RWPE2 (cell line): ENCODE data around the gene GGTA1.

Experiments used
- ATAC-seq: fragments of 200-7000 bp; cut with Tn5 transposase; 3 replicates; pipeline ENCODE4 v1.9.1; 2021; ENCODE audit warnings: low read depth
- DNase-seq: peaks from one replicate; pipeline ENCODE4 v3.0.0-alpha.2; 2020; ENCODE audit warnings: low spot score
- H3K27ac ChIP-seq: fragments of 450-650 bp; 2 replicates; pipeline ENCODE4 v1.5.1; 2017; ENCODE audit warnings: mild to moderate bottlenecking; ENCODE audit not compliant: poor library complexity, severe bottlenecking
- H3K27me3 ChIP-seq: fragments of 250-450 bp; sonication (Bioruptor Pico); 2 replicates; pipeline ENCODE4 v1.5.1; 2021; ENCODE audit warnings: mild to moderate bottlenecking, moderate library complexity; ENCODE audit not compliant: insufficient read depth, poor library complexity, severe bottlenecking
- H3K36me3 ChIP-seq: fragments of 250-450 bp; sonication (Bioruptor Pico); 2 replicates; pipeline ENCODE4 v1.5.1; 2020; ENCODE audit warnings: low read depth, mild to moderate bottlenecking, moderate library complexity
- H3K4me1 ChIP-seq: fragments of 250-450 bp; sonication (Bioruptor Pico); 2 replicates; pipeline ENCODE4 v1.5.1; 2021; ENCODE audit warnings: mild to moderate bottlenecking, moderate library complexity; ENCODE audit not compliant: insufficient read depth, poor library complexity, severe bottlenecking
- H3K4me3 ChIP-seq: fragments of 250-450 bp; sonication (Bioruptor Pico); 2 replicates; pipeline ENCODE4 v1.5.1; 2021; ENCODE audit warnings: mild to moderate bottlenecking, moderate library complexity; ENCODE audit not compliant: severe bottlenecking
- H3K9me3 ChIP-seq: fragments of 250-450 bp; sonication (Bioruptor Pico); 2 replicates; pipeline ENCODE4 v1.5.1; 2021; ENCODE audit warnings: mild to moderate bottlenecking, moderate library complexity; ENCODE audit not compliant: severe bottlenecking
- CTCF ChIP-seq: fragments of 450-650 bp; IDR thresholded peaks from one replicate; pipeline ENCODE4 v1.5.1; 2017; ENCODE audit warnings: mild to moderate bottlenecking, moderate library complexity; ENCODE audit not compliant: poor library complexity, severe bottlenecking

Gene GGTA1

GRCh38 chr9:121447321-121447834, 52.3 kb downstream of the GGTA1 start:
- H3K9me3 ChIP-seq, result no peaks in the 10 kb centered on the region
- no peak overlapping the region for H3K4me3 ChIP-seq
- H3K27me3 ChIP-seq, result no peaks in the 10 kb centered on the region
- H3K4me1 ChIP-seq, result no peaks in the 10 kb centered on the region
- ATAC-seq (no peak), DNase-seq (no peak)
- TF ChIP-seq CTCF, result no peak
- H3K36me3 ChIP-seq, result no peaks in the 10 kb centered on the region
- no peak overlapping the region for H3K27ac ChIP-seq

GRCh38 chr9:121445986-121446385, 53.7 kb downstream of the GGTA1 start:
- H3K4me3 ChIP-seq, result no peak overlapping the region
- H3K27ac ChIP-seq, result no peak overlapping the region
- no peaks in the 10 kb centered on the region for H3K9me3 ChIP-seq
- no peaks in the 10 kb centered on the region for H3K36me3 ChIP-seq
- ATAC-seq (no peak), DNase-seq (no peak)
- H3K27me3 ChIP-seq, result no peaks in the 10 kb centered on the region
- TF ChIP-seq CTCF, result peak; percentile 33
- no peaks in the 10 kb centered on the region for H3K4me1 ChIP-seq

- H3K36me3 ChIP-seq, result no peaks in the 10 kb centered on the region
- H3K4me1 ChIP-seq, result no peaks in the 10 kb centered on the region
- H3K27ac ChIP-seq, result no peak overlapping the region
- ATAC-seq (no peak), DNase-seq (no peak)
- no peaks in the 10 kb centered on the region for H3K27me3 ChIP-seq
- no peaks in the 10 kb centered on the region for H3K9me3 ChIP-seq
- no peak overlapping the region for H3K4me3 ChIP-seq
- no peak for TF ChIP-seq CTCF
Observed at GRCh38 chr9:121443981-121444380, 55.7 kb downstream of the GGTA1 start.

- ATAC-seq (no peak), DNase-seq (no peak)
- no peak for TF ChIP-seq CTCF
- H3K9me3 ChIP-seq, result no peaks in the 10 kb centered on the region
- no peak overlapping the region for H3K4me3 ChIP-seq
- no peaks in the 10 kb centered on the region for H3K36me3 ChIP-seq
- H3K27me3 ChIP-seq, result no peaks in the 10 kb centered on the region
- H3K4me1 ChIP-seq, result no peaks in the 10 kb centered on the region
- no peak overlapping the region for H3K27ac ChIP-seq
Observed at GRCh38 chr9:121441165-121441564, 58.5 kb downstream of the GGTA1 start.

- H3K4me3 ChIP-seq, result no peak overlapping the region
- no peaks in the 10 kb centered on the region for H3K36me3 ChIP-seq
- H3K4me1 ChIP-seq, result no peaks in the 10 kb centered on the region
- peak; percentile 4 for TF ChIP-seq CTCF
- H3K27me3 ChIP-seq, result no peaks in the 10 kb centered on the region
- DNase-seq (no peak), ATAC-seq (no peak)
- no peak overlapping the region for H3K27ac ChIP-seq
- H3K9me3 ChIP-seq, result no peaks in the 10 kb centered on the region
Observed at GRCh38 chr9:121439711-121440664, 59.7 kb downstream of the GGTA1 start.
